PC-3 (cell line): ENCODE data around the gene CDH4.

ENCODE experiments used
- EZH2 ChIP-seq: fragments of 300-600 bp; sonication (generic); IDR thresholded peaks from one replicate; pipeline ENCODE4 v1.6.1; 2017; ENCODE audit warnings: antibody characterized with exemption, mild to moderate bottlenecking, low read length; ENCODE audit not compliant: unreplicated experiment
- EZH2phosphoT487 ChIP-seq: fragments of 300-600 bp; sonication (generic); IDR thresholded peaks from 2 replicates; pipeline ENCODE4 v1.6.1; 2018; ENCODE audit warnings: mild to moderate bottlenecking, antibody characterized with exemption, low read length, borderline replicate concordance
- TF ChIP-seq, protein P1 (sequence below): fragments of 300-600 bp; sonication (generic); conservative IDR thresholded peaks from 2 replicates; pipeline ENCODE4 v1.5.1; 2017; ENCODE audit warnings: antibody characterized with exemption, low read depth, mild to moderate bottlenecking, low read length

GRCh38 chr20:61661025-61661424, 409.0 kb downstream of the CDH4 start:
- TF ChIP-seq, protein P1, sequence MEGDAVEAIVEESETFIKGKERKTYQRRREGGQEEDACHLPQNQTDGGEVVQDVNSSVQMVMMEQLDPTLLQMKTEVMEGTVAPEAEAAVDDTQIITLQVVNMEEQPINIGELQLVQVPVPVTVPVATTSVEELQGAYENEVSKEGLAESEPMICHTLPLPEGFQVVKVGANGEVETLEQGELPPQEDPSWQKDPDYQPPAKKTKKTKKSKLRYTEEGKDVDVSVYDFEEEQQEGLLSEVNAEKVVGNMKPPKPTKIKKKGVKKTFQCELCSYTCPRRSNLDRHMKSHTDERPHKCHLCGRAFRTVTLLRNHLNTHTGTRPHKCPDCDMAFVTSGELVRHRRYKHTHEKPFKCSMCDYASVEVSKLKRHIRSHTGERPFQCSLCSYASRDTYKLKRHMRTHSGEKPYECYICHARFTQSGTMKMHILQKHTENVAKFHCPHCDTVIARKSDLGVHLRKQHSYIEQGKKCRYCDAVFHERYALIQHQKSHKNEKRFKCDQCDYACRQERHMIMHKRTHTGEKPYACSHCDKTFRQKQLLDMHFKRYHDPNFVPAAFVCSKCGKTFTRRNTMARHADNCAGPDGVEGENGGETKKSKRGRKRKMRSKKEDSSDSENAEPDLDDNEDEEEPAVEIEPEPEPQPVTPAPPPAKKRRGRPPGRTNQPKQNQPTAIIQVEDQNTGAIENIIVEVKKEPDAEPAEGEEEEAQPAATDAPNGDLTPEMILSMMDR: no peak
- TF ChIP-seq EZH2phosphoT487 (no peak), EZH2 (no peak)
